AG09319 (cell line): Measurements from ENCODE around the gene DLST.

Experiments used
- DNase-seq: peaks from one replicate; pipeline ENCODE4 v3.0.0-alpha.2; 2010; ENCODE audit warnings: low read depth; ENCODE audit errors: extremely low read depth
- TF ChIP-seq, protein P1 (sequence below): IDR thresholded peaks from 2 replicates; pipeline ENCODE4 v1.5.1; 2011; ENCODE audit warnings: low read depth, mild to moderate bottlenecking, inconsistent platforms, low read length, moderate library complexity

DLST gene

DNA sequence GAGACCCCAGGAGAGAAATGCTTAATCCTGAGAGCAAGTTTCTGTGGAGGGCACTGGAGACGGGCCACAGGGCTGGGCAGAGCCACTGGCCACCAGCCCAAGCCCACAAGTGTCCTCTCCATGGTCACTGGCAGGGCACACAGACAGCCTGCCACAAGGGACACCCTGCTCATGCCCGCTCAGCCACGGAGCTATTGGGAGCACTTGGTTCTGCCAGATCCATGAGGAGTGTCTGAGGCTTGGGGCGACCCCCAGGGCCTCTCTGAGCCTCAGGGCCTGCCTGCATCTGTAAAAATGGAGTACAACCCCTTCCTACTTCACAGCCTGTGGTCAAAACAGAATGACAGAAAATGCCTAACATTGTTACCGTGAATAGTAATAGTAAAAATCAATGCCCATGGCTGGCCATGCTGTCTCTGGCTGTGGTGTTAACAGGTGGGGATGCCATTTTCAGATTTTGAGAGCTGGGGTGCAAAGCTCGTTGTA is 70.5 kb downstream of the DLST start:
- TF ChIP-seq, protein P1, sequence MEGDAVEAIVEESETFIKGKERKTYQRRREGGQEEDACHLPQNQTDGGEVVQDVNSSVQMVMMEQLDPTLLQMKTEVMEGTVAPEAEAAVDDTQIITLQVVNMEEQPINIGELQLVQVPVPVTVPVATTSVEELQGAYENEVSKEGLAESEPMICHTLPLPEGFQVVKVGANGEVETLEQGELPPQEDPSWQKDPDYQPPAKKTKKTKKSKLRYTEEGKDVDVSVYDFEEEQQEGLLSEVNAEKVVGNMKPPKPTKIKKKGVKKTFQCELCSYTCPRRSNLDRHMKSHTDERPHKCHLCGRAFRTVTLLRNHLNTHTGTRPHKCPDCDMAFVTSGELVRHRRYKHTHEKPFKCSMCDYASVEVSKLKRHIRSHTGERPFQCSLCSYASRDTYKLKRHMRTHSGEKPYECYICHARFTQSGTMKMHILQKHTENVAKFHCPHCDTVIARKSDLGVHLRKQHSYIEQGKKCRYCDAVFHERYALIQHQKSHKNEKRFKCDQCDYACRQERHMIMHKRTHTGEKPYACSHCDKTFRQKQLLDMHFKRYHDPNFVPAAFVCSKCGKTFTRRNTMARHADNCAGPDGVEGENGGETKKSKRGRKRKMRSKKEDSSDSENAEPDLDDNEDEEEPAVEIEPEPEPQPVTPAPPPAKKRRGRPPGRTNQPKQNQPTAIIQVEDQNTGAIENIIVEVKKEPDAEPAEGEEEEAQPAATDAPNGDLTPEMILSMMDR: no peak
- DNase-seq: no peak

DNA sequence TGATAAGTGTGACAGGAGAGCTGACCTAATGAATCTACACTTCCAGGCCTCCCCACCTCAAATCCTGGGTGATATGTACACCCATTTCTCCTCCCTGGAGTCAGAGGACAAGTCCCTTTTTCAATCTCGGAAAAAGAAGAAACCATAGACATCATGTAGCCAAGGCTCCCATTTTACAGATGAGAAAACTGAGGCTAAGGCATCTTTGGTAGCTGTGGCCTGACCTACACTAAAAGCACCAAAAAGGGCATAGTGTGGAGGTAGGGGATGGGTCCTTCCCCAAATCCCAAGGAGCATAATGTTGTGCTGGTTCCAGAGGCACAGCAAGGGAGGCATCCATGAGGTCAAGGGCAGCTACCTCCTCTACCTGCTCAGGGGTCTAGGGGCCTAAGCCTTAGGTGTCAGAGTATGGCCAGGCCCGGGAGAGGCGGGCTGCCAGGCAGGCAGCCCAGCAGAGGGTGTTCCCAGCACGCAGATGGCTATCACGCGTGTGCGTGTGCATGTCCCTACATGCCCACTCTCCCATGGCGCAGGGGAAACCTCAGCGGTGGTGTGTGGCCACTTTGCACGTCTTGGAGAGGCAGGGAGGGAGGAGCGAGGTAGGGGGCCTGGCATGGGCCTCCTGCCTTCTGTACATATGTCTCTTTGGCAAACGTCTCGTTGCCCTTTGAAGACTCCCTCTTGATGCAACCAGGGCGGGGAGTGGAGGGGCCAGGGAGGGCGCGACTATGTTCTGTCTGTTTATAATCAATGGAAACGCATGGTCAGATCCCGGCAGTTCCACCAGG is 71.2 kb downstream of the DLST start:
- TF ChIP-seq, protein P1: peak; percentile 5
- no peak for DNase-seq
